Tibial nerve (tissue), 4 donors: ENCODE results near the gene HABP2.

Source experiments
- EP300 ChIP-seq, 2 donors: sonication (generic); formaldehyde crosslinking; IDR thresholded peaks; one replicate each; pipeline ENCODE4 v1.6.1; 2017; ENCODE audit warnings: antibody characterized with exemption in 2 of 2, mild to moderate bottlenecking in 1 of 2
- TF ChIP-seq, protein P1 (sequence below), 5 experiments: fragments of 200-600 bp in 3 of 5; fragments of 450-650 bp in 2 of 5; sonication (generic) in 3 of 5; IDR thresholded peaks; one replicate each; pipeline ENCODE4 v1.5.1; 2016 to 2019; ENCODE audit warnings: antibody characterized with exemption in 5 of 5, mild to moderate bottlenecking in 3 of 5, moderate library complexity in 2 of 5

- TF ChIP-seq, protein P1, sequence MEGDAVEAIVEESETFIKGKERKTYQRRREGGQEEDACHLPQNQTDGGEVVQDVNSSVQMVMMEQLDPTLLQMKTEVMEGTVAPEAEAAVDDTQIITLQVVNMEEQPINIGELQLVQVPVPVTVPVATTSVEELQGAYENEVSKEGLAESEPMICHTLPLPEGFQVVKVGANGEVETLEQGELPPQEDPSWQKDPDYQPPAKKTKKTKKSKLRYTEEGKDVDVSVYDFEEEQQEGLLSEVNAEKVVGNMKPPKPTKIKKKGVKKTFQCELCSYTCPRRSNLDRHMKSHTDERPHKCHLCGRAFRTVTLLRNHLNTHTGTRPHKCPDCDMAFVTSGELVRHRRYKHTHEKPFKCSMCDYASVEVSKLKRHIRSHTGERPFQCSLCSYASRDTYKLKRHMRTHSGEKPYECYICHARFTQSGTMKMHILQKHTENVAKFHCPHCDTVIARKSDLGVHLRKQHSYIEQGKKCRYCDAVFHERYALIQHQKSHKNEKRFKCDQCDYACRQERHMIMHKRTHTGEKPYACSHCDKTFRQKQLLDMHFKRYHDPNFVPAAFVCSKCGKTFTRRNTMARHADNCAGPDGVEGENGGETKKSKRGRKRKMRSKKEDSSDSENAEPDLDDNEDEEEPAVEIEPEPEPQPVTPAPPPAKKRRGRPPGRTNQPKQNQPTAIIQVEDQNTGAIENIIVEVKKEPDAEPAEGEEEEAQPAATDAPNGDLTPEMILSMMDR (IDR thresholded peaks at IDR 0.05) = no peak
- TF ChIP-seq EP300 (IDR thresholded peaks at IDR 0.05) = no peak
These were observed 48.4 kb upstream of the HABP2 start for GRCh38 chr10:113504423-113504822.
